Urothelium cell line (cell line): ENCODE measurements around the gene CRIM1.

ENCODE experiments used
- DNase-seq: peaks from one replicate; pipeline ENCODE4 v3.0.0; 2011; ENCODE audit warnings: low spot score, mixed read lengths
- FAIRE-seq: peaks from 2 replicates; lab custom pipeline; 2011; peaks lifted over from hg19 to GRCh38; lab: Jason Lieb, UNC

Gene CRIM1

DNA sequence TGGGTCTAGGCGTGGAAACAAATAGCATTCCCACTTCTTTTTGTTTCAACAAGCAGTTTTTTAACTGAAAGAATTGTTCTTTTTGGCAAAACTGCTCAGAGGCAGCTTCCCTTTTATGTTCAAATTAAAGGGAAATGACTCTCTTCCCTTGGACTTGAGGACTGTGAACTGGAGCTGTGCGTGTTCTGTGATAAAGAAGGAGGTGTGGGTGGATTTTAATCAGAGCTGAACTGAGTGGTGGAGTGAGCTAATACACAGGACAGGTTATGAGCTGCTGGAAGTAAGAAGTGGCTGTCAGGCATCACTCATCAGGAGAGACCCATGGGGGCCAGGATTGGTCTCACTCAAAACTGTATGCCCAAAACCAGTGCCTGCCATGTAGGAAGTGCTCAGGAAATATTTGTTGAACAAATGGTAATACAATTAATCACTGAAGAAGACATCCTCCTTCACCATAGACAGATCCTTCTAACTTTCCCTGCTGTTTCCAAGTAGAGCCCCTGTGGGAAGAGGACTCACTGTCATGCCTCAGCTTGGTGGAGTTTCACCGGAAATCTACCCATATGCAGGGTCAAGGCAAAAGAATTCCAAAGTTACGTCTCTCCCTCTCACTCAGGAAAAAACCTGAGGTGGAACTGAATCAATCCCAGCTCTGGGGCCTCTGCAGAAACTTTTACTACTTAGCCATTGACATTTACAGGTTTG is 186.5 kb downstream of the CRIM1 start:
- FAIRE-seq (no peak), DNase-seq (no peak)

DNA sequence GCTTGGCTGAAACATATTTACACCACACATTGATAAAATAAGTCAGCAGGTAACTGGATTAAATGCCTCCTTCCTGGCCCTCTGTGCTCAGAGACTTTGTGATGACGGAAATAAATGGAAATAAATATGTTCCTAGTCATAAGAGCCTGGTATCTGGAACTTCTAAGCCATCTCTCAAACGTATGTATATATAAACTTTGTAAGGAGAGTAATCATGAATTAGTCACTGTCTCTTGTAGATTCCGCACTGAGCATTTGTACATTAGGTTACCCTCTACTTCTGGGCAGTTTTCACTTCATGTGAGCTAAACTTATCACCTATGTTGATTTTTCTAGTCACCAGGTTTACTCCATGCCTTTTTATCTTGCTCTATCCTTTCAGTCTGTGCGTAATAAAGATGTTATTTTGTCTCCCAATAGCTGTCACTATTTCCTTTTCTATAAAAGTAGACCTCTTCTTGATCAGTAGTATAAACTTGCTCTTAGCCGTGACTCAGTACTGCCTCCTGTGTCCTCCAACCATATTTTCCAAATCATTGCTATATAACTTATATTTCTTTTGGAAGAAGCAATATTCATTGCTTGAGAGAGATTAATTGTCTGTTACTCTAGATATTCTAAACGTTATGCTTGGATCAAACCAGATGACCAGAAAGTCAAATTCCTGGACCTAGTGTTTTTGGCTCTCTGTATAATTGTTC is 189.2 kb downstream of the CRIM1 start:
- FAIRE-seq (no peak), DNase-seq (no peak)

DNA sequence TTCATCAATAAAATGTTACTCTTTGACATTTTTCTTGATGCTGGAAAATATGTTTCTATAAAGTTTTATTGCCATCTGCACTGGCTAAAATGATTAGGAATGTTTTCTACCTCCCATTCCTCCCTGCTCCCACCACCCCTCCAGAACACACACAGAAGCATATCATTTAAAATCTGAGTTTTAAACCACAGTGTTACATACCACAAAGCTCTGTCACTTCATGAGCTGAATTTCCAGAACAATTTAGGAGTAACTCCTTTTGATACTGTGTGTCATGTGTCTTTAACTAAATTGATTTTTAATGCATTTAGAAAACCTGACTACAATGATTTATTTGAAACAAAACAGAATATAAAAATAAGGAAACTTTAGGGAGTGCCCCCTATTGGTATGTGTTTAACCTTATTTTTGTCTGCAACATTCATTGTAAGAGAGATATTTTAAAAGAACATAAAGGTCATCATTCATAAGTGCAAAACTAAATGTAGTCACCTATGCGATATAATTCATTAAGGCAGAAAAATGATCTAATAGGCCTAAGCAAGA is 190.4 kb downstream of the CRIM1 start:
- DNase-seq (no peak), FAIRE-seq (no peak)

DNA sequence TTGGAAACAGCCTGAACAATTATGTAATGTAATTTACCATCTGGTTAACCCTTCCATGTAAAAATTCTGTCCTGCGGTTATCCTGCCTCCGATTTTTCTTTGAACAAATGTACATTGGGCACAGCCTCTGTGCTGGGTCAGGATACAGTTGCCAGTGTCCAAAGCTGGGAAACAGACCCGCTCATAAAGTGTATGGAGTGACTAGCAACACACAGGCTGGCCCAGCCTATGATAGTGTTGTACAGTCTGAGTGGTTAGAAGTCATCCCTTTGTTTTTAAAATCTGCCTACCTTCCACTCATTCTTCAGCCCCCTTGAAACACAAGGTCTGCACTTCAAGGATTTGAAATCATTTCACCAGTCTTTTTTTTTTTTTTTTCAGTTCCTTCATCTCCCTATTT is 192.3 kb downstream of the CRIM1 start:
- no peak for DNase-seq
- FAIRE-seq, result no peak

DNA sequence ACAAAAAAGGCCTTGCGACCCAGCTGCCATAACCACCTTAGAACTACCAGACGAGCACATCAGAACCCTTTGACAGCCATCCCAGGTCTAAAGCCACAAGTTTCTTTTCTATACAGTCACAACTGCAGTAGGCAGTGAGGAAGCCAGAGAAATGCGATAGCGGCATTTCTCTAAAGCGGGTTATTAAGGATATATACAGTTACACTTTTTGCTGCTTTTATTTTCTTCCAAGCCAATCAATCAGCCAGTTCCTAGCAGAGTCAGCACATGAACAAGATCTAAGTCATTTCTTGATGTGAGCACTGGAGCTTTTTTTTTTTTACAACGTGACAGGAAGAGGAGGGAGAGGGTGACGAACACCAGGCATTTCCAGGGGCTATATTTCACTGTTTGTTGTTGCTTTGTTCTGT is 193.6 kb downstream of the CRIM1 start:
- no peak for DNase-seq
- no peak for FAIRE-seq

DNA sequence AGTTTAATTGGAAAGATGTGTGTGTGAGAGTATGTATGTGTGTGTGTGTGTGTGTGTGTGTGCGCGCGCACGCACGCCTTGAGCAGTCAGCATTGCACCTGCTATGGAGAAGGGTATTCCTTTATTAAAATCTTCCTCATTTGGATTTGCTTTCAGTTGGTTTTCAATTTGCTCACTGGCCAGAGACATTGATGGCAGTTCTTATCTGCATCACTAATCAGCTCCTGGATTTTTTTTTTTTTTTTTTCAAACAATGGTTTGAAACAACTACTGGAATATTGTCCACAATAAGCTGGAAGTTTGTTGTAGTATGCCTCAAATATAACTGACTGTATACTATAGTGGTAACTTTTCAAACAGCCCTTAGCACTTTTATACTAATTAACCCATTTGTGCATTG is 194.4 kb downstream of the CRIM1 start:
- DNase-seq (no peak), FAIRE-seq (no peak)

DNA sequence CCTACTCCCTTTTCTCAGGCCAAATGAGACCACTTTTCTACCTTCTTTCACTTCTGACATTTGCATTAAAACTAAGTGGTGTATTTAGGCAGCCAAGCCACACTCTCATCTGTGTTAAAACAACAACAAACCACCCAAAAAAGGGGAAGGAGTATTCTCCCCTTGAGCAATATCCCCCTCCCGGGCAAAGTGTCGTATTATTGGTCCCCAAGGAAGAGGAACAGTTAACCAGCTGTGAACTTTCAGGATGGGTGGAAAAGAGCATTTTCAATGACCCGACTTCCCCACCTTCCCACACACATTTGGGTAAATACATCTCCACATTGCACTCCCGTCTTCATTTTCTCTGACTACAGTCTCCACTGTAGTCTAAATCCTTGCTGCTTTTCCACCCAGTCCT is 198.1 kb downstream of the CRIM1 start:
- no peak for DNase-seq

DNA sequence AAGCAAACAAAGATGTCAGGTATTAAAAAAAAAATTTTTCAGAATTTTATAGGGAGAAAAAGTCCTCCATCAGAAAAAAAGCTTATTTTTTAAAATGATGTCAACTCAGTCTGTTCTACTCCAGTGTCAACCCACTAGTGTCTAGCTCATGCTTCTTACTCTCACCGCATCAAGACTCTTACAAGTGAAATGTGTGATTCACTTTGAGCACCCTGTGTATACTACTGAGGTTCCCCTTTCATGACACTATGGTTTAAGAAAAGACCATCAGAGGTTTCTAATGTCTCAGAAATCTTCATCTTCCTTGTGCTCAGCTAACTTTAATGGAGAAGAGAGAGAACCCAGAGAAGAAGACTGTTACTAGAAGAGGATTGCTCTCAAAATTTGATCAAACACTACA is 199.0 kb downstream of the CRIM1 start:
- FAIRE-seq (no peak), DNase-seq (no peak)

More for the DNA sequence above, 198.1 kb downstream of the CRIM1 start:
- FAIRE-seq, result peak; percentile 9

DNA sequence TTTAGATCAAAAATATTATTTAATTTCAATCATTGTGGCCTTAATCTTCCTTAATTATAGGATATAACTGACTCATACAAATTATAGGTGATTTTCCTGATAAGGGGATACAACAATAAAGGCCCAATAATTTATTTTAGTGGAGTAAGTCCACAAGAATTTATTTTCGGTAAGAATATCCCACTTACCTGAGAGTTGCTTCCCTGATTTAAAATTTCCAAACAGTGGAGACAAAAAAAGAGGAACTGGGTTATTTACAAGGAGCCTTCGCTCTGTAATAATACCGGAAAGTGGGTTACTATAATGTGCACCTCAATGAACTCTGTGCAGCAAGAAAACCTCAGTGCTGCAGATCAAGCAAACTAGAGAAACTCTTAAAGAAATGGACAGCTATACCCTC is 200.2 kb downstream of the CRIM1 start:
- DNase-seq (no peak), FAIRE-seq (no peak)

DNA sequence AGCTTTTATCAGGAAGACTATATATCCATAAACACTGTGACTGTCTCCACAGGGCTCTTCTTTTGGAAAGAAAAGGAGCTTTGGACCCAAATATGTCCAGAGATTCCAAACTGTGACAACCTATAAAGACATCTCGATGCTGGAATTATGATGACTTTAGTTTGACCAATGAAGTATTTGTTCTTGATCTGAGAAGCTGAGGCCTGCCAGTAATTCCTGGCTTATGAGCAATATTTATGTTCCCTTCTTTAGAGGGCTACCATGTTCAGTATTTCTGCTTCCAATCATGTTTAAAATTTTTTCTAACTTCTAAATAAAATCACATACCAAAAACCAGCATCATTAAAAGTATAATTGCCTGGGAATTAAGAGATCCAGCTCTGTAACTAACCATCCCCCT is 201.3 kb downstream of the CRIM1 start:
- DNase-seq, result no peak
- FAIRE-seq, result no peak

DNA sequence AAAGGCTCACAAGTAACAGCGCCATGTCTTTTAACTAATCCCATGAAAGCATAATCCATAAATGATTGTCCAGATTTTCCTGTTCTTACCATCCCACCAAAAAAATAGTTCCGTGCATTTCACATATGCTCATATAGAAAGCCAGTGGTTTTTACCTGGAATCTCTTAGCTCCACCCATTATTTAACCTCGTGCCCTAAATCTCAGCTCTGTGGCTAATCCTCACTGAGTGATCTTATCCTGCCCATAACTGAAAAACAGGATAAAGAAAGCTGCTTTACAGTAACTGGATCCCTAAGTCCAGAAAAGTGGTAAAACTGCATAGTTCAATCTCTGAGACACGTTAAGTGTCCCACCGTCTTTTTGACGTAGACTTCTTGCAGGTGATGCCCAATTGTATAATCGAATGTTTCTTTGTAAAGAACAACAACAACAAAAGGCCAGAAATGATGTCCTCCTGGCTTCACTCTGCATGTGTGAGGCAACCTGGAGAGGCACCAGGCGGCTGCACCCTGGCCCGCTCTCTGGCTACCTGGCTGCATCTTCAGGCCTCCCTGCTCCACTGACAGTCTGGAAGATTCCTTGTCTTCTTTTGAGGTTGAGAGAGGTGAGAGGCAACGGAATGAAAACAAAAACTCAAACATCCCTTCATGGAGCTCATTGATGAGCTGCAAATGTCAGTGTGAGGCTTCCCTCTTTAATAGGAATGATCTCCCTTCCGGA is 203.8 kb downstream of the CRIM1 start:
- no peak for FAIRE-seq

DNA sequence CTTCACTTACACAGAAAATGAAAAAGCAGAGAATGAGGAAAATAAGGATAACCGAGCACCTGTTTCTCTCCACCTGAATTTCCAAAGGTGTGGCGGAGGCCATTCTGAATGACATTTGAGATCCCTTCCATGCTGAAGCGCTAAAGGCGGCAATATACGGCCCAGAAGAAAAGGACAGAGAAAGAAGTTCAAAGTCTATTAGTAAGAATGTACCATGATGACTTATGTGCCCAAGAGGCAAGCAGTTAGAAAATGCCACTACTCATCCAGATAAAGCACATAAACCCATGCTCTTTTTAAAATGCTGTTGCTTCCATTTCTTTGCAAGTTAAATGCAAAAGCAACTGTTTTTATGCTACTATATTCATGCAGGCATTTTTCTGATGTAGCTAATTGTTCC is 205.1 kb downstream of the CRIM1 start:
- no peak for FAIRE-seq
- no peak for DNase-seq

More for the DNA sequence above, 203.8 kb downstream of the CRIM1 start:
- no peak for DNase-seq

DNA sequence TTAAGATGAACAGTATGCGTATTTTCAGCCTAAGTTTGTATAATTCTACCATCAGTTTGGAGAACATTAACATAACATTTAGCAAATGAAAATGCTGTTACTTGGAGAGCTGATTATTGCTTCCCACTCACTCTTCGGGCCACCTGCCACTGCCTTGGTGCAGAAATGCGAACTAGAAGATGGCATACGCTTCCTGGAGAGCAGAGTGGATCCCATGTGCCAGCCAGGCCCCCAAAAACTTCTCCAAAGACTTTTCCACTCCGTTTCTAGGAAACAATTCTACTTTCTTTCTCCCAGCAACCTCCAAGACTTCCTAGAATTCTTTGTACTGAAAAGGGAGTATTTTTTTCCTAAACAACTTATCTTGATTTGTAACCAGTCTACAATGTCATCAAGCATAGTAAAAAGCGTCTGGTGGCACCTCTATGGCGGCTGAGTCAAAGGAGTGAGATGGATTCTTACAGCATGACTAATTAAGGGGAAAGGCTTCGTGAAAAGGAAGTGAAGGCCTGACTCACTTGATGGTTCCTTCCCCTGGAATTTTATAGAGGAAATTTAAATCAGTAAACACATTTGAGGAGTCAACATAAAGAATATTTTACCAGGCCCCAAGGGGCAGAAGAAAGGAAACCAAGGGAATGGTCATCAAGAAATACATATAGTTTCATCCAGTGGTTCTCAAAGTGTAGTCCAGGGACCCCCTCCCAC is 205.8 kb downstream of the CRIM1 start:
- no peak for FAIRE-seq

DNA sequence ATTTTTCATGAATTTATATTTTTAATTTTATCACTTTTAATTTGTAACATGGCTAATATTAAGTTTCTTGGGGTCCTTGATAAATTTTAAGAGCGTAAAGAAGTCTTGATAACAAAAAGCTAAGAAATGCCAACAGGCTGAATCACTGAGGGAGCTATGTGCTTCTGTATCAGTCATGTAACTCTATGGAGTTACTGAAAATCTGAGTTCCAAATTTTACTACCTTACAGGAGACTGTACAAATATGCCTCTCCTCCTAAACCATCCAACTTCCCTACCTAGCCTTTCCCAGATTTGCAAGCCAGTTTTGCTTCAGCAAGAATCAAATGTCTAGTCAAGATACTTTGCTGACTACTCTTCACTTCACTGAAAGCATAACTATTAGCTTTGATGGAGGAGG is 206.7 kb downstream of the CRIM1 start:
- DNase-seq (peak; percentile 11), FAIRE-seq (no peak)

More for the DNA sequence above, 205.8 kb downstream of the CRIM1 start:
- DNase-seq, result peak; percentile 80

DNA sequence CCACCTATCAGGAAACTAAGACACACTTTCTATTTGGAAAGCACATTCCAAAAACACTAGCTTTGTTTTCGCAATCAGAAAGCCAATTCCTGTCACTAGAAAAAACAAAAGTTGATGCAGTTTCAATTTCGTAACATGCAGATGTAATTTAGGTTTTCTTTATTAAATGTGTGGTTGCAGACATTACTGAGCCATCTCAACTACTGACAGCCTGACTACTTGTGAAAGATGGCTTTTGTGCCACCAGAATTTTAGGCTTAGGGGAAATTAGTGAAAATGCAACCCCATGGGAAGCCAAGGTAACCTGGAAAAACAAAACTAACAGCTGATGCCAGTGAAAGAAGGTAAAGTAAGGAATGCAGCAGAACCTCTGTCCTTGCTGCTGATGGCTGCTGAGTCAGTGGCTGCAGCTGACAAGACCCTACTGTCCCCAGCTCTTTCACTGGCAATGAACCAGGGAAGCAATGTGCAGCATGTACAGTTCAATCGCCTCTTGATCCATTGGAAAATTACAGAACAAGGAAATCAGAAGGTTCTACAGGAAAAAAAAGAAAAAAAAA is 207.5 kb downstream of the CRIM1 start:
- DNase-seq, result no peak
- no peak for FAIRE-seq

DNA sequence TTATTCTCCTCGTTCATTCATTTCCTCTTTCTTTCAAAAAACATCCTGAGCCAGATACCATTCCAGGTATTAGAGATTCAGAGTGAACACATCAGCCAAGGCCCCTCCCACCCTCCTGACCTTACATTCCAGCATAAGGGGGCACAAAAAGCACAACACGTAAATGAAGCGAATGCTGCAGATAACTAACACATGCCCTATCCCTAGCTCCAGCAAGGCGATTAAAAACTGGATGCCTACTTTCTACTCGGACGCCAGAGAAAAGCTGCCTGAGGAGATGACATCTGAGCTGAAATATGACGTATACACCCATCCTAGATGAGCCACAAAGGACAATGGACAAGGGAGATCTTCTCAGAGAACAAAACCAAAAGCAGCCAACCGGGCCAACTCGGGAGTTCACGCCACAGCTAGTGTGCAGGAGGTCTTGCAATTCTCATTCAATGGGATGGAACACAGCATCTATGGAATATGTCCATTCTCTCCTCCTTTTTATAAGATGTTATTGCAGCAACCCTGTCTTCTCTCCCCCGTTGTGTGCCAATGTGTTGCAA is 208.9 kb downstream of the CRIM1 start:
- DNase-seq (no peak), FAIRE-seq (no peak)

DNA sequence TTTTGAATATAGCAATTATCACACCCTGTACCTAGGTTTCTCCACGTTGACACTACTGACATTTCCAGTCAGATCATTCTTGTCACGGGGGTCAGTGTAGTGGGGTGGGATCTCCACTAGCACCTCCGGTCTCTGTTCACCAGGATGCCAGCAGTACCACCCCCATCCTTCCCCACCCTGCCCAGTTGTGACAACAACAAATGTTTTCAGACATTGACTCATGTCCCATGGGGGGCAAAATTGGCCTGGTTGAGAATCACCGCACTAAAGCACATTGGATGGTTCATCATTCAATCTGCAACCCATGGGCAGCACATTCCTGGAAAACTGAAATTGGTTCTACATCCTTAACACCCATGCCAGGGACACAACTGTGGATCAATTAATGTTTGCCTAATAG is 210.1 kb downstream of the CRIM1 start:
- no peak for FAIRE-seq

DNA sequence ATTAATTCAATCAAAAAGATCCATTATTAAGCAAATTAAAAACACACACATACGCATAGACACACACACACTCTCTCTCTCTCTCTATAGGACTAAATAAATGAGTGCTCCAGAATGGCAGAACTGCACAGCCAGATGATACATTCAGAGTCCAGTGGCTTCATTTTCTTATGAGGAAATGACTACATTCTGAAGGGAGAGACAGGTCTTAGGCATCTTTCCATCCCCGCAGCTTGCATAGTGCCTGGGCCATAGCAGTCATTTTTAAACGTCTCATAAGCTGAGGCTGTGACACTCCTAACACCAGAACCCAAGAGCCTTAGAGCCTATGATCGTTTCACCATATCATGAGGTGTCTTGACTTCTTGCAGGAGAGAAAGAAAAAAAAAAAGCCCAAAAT is 211.3 kb downstream of the CRIM1 start:
- DNase-seq (no peak), FAIRE-seq (no peak)

More for the DNA sequence above, 210.1 kb downstream of the CRIM1 start:
- no peak for DNase-seq

DNA sequence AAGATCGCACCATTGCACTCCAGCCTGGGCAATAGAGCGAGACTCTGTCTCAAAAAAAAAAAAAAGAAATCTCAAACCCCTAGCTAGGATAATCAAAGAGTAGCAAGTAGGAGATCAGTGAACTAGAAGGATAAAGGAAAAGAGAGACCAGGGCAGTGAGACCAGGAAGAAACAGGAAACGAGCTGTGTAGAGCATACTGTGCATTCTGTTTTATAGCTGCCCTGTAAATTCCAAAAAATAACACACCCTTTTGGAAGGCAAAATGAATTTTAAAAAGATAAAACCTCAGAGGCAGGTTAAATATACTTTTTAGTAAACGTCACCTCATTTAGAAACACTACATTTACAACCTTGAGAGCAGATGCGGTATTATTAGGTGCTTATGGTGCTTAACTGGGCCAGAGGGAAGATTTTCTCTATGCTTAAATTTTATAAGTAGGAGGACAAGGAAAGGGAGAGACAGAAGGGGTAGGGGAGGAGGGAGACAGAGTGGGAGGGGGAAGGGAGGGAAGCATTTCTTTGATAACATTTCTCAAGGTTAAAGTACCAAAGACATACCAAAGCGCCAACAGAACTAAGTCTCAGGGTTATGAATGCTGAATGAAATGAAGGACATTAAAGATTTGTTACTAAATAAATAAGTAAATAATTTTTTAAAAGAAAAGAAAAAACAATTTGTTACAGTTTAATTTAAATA is 212.3 kb downstream of the CRIM1 start:
- DNase-seq (no peak), FAIRE-seq (no peak)
